HuH-7.5 (cell line): Measurements from ENCODE around the gene SDR9C7.
"Not testable (repeated sequence)": the region's sequence is repeated elsewhere in the genome, so short reads cannot be mapped to it uniquely, and the experiment has no call there.

Source experiments
- DNase-seq: peaks from one replicate; pipeline ENCODE4 v3.0.0; 2011; ENCODE audit warnings: low spot score

Gene SDR9C7

GRCh38 chr12:56953314-56953713 lies 19.1 kb upstream of the SDR9C7 start:
- DNase-seq, result no peak

- no peak for DNase-seq
Measured at GRCh38 chr12:56951582-56952339, 17.6 kb upstream of the SDR9C7 start.

GRCh38 chr12:56948881-56949280 lies 14.7 kb upstream of the SDR9C7 start:
- no peak for DNase-seq

- DNase-seq, result no peak
Measured at GRCh38 chr12:56948457-56948777, 14.2 kb upstream of the SDR9C7 start.

GRCh38 chr12:56947633-56948456 lies 13.6 kb upstream of the SDR9C7 start:
- DNase-seq, result no peak

GRCh38 chr12:56943878-56944277 lies 9.7 kb upstream of the SDR9C7 start:
- DNase-seq, result no peak

- not testable (repeated sequence) for DNase-seq
Measured at GRCh38 chr12:56943374-56943773, 9.2 kb upstream of the SDR9C7 start.

GRCh38 chr12:56941299-56942017 lies 7.2 kb upstream of the SDR9C7 start:
- DNase-seq, result peak; percentile 28

- not testable (repeated sequence) for DNase-seq
Measured at GRCh38 chr12:56940942-56941298, 6.7 kb upstream of the SDR9C7 start.

GRCh38 chr12:56935752-56936151 lies 1.5 kb upstream of the SDR9C7 start:
- no peak for DNase-seq

GRCh38 chr12:56935157-56935556 lies 949 bp upstream of the SDR9C7 start:
- DNase-seq, result no peak

GRCh38 chr12:56932867-56933266 lies 1.3 kb downstream of the SDR9C7 start:
- no peak for DNase-seq

GRCh38 chr12:56932146-56932545 lies 2.1 kb downstream of the SDR9C7 start:
- no peak for DNase-seq

GRCh38 chr12:56931474-56931978 lies 2.7 kb downstream of the SDR9C7 start:
- no peak for DNase-seq

- no peak for DNase-seq
Measured at GRCh38 chr12:56930241-56930640, 4.0 kb downstream of the SDR9C7 start.

- no peak for DNase-seq
Measured at GRCh38 chr12:56929780-56930179, 4.4 kb downstream of the SDR9C7 start.

- no peak for DNase-seq
Measured at GRCh38 chr12:56928262-56928661, 5.9 kb downstream of the SDR9C7 start.

GRCh38 chr12:56927281-56927680 lies 6.9 kb downstream of the SDR9C7 start:
- DNase-seq, result no peak

- no peak for DNase-seq
Measured at GRCh38 chr12:56922031-56922430, 12.2 kb downstream of the SDR9C7 start.

GRCh38 chr12:56921346-56921745 lies 12.9 kb downstream of the SDR9C7 start:
- DNase-seq, result no peak

- DNase-seq, result not testable (repeated sequence)
Measured at GRCh38 chr12:56918139-56918538, 16.1 kb downstream of the SDR9C7 start.

GRCh38 chr12:56916996-56917333 lies 17.2 kb downstream of the SDR9C7 start:
- DNase-seq, result no peak
